ENCODE results near the gene GRPEL1. TPM values are rescaled to one million over a fixed set of nuclear protein-coding genes. Genes with fewer than 3 reads are reported as not detected.

GRPEL1 gene
- total and polyA plus RNA-seq, 2 donors (not counting 1 experiment from before 2014, with no cell fraction given) = 16.3 to 42.7 TPM

GRCh38 chr4:7041801-7042502 lies 25.9 kb downstream of the GRPEL1 start:
- Histone ChIP-seq H3K9ac (ENCODE audit: insufficient read depth, low read length) (peak overlapping the region; percentile 85), H3K27ac (ENCODE audit: insufficient read depth, low read length) (peak overlapping the region; percentile 90), H3K4me3 (replicated peaks in 1 of 4; ENCODE audit: control extremely low read depth in 1 of 4, insufficient read depth in 1 of 4, low read depth in 3 of 4, low read length in 4 of 4) (peak overlapping the region; percentile 60 to 91 (median 73)), H3K9me3 (ENCODE audit: control insufficient read depth, insufficient read depth, low read depth, low read length) (no peaks in the 10 kb centered on the region), H3K36me3 (ENCODE audit: control insufficient read depth, insufficient read depth, low read length) (no peaks in the 10 kb centered on the region), H2AFZ (ENCODE audit: low read length) (peak overlapping the region; percentile 92), H3K27me3 (ENCODE audit: control insufficient read depth, insufficient read depth, low read length) (no peaks in the 10 kb centered on the region), H3K4me1 (ENCODE audit: control insufficient read depth, extremely low read depth, insufficient read depth, low read length) (peaks cover 12% of the 10 kb centered on the region), H3K4me2 (ENCODE audit: extremely low read depth, insufficient read depth, low read length) (peak overlapping the region; percentile 93), H4K20me1 (ENCODE audit: control insufficient read depth, extremely low read depth, insufficient read depth, low read length) (no peaks in the 10 kb centered on the region), H3K79me2 (ENCODE audit: control insufficient read depth, insufficient read depth, low read length) (peaks cover 33% of the 10 kb centered on the region)
- no peak for DNase-seq (ENCODE audit: low read depth in 2 of 2)
- no peak for TF ChIP-seq CTCF (conservative IDR thresholded peaks at IDR 0.05 in 1 of 2, IDR thresholded peaks at IDR 0.05 in 1 of 2; ENCODE audit: low read depth in 1 of 2, low read length in 2 of 2)
- TF ChIP-seq EZH2 (IDR thresholded peaks at IDR 0.05; ENCODE audit: low read length, missing control alignments) = no peak

- no peak overlapping the region for H3K27ac ChIP-seq (ENCODE audit: insufficient read depth, low read length)
- peak overlapping the region; percentile 93 for H3K4me2 ChIP-seq (ENCODE audit: extremely low read depth, insufficient read depth, low read length)
- DNase-seq (ENCODE audit: low read depth in 2 of 2) = no peak
- TF ChIP-seq CTCF (conservative IDR thresholded peaks at IDR 0.05 in 1 of 2, IDR thresholded peaks at IDR 0.05 in 1 of 2; ENCODE audit: low read depth in 1 of 2, low read length in 2 of 2) = no peak
- no peak for TF ChIP-seq EZH2 (IDR thresholded peaks at IDR 0.05; ENCODE audit: low read length, missing control alignments)
- no peaks in the 10 kb centered on the region for H3K9me3 ChIP-seq (ENCODE audit: control insufficient read depth, insufficient read depth, low read depth, low read length)
- peaks cover 26% of the 10 kb centered on the region for H3K79me2 ChIP-seq (ENCODE audit: control insufficient read depth, insufficient read depth, low read length)
- H3K4me3 ChIP-seq (replicated peaks in 1 of 4; ENCODE audit: control extremely low read depth in 1 of 4, insufficient read depth in 1 of 4, low read depth in 3 of 4, low read length in 4 of 4) = no peak overlapping the region
- no peak overlapping the region for H2AFZ ChIP-seq (ENCODE audit: low read length)
- H3K36me3 ChIP-seq (ENCODE audit: control insufficient read depth, insufficient read depth, low read length) = no peaks in the 10 kb centered on the region
- H3K4me1 ChIP-seq (ENCODE audit: control insufficient read depth, extremely low read depth, insufficient read depth, low read length) = peaks cover 12% of the 10 kb centered on the region
- no peaks in the 10 kb centered on the region for H4K20me1 ChIP-seq (ENCODE audit: control insufficient read depth, extremely low read depth, insufficient read depth, low read length)
- H3K27me3 ChIP-seq (ENCODE audit: control insufficient read depth, insufficient read depth, low read length) = no peaks in the 10 kb centered on the region
- H3K9ac ChIP-seq (ENCODE audit: insufficient read depth, low read length) = no peak overlapping the region
Observed at GRCh38 chr4:7041246-7041645, 26.6 kb downstream of the GRPEL1 start.

GRCh38 chr4:7040765-7041164 lies 27.1 kb downstream of the GRPEL1 start:
- DNase-seq (ENCODE audit: low read depth in 2 of 2) = no peak
- Histone ChIP-seq H3K27me3 (ENCODE audit: control insufficient read depth, insufficient read depth, low read length) (no peaks in the 10 kb centered on the region), H3K4me3 (replicated peaks in 1 of 4; ENCODE audit: control extremely low read depth in 1 of 4, insufficient read depth in 1 of 4, low read depth in 3 of 4, low read length in 4 of 4) (no peak overlapping the region), H3K4me1 (ENCODE audit: control insufficient read depth, extremely low read depth, insufficient read depth, low read length) (peaks cover 13% of the 10 kb centered on the region), H3K36me3 (ENCODE audit: control insufficient read depth, insufficient read depth, low read length) (no peaks in the 10 kb centered on the region), H3K4me2 (ENCODE audit: extremely low read depth, insufficient read depth, low read length) (no peak overlapping the region), H3K79me2 (ENCODE audit: control insufficient read depth, insufficient read depth, low read length) (peaks cover 23% of the 10 kb centered on the region), H4K20me1 (ENCODE audit: control insufficient read depth, extremely low read depth, insufficient read depth, low read length) (no peaks in the 10 kb centered on the region), H3K27ac (ENCODE audit: insufficient read depth, low read length) (no peak overlapping the region), H3K9me3 (ENCODE audit: control insufficient read depth, insufficient read depth, low read depth, low read length) (no peaks in the 10 kb centered on the region), H2AFZ (ENCODE audit: low read length) (no peak overlapping the region), H3K9ac (ENCODE audit: insufficient read depth, low read length) (no peak overlapping the region)
- TF ChIP-seq CTCF (conservative IDR thresholded peaks at IDR 0.05 in 1 of 2, IDR thresholded peaks at IDR 0.05 in 1 of 2; ENCODE audit: low read depth in 1 of 2, low read length in 2 of 2) (no peak), EZH2 (IDR thresholded peaks at IDR 0.05; ENCODE audit: low read length, missing control alignments) (no peak)

Measured in fibroblast of lung (primary cell).